Right kidney (tissue), 1 donor: Measurements from ENCODE around the gene LYAR.

Source experiments
- DNase-seq: peaks from one replicate; pipeline ENCODE4 v3.0.0-alpha.2; 2016

Gene LYAR

DNA sequence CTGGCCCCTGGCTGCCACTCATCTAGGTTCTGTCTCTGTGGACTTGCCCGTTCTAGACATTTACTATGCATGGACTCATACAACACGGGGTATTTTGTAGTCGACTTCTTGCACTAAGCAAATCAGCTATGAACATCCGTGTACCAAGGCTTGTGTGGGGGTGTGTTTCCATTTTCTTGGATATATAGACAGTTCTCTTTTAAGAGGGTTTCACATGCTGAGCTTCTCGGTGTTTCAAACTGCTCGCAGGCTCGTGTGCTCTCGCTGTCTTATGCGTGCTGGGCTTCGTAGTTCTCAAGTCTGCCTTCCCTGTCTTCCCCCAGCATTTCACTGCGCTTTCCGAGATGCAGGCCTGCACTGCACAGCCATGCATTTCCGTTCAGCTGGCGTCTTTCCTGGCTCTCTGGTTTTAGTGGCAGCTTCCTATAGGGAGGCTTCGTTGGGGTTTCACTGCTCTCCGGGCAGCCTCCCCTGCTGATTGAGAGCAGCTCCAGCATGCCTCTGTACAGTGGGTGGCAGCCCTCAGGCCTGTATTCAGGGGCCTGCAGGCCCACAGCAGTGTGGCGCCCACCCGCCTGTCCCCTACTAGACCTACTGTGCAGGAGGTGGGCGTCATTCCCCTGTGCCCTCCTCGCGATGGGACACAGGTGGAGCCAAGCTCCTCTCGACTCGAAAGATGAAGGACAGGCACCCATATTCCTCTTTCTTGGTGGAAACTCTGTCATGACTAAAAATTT is 27.7 kb upstream of the LYAR start:
- no peak for DNase-seq

DNA sequence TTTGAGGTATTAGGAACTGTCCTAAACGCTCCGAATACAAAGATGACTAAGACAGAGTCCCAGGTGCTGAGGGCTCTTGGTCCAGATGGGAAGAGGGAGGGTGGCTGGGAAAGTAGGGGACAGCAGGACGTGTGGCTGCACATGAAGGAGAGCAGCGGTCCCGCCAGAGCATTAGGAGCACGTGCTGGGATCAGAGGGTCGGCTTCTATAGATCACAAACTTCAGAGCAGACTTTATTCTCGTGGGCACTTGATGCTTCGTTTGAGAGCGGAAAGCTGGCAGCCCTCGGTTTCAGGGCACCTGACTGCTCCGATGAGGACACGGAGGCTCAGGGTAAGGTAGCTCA is 26.2 kb upstream of the LYAR start:
- no peak for DNase-seq

DNA sequence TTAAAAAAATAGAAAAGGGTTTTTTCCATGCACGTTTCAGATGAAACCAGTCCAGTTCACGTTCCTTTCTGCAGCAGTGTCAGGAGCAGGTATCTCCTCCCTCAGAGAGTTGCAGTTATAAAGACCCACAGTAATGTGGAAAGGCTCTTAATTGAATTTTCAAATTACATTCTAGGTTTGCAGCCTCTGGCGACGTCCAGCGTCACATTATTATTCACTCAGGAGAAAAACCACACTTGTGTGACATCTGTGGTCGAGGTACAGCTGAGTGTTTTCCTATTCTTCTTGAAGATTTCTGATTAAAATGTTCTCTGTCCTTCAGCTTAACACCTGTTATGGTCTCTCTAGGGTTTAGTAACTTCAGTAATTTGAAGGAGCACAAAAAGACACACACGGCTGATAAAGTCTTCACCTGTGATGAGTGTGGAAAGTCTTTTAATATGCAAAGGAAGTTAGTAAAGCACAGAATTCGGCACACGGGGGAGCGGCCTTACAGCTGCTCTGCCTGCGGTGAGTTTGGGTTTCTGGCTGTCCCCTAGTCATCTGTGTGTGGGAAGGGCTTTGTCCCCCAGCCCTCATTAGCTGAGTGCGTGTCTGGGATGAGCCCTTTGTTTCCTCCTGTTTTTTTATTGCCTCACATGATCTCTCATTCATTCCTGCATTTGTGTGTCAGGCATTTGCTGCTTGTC is 25.7 kb upstream of the LYAR start:
- no peak for DNase-seq

DNA sequence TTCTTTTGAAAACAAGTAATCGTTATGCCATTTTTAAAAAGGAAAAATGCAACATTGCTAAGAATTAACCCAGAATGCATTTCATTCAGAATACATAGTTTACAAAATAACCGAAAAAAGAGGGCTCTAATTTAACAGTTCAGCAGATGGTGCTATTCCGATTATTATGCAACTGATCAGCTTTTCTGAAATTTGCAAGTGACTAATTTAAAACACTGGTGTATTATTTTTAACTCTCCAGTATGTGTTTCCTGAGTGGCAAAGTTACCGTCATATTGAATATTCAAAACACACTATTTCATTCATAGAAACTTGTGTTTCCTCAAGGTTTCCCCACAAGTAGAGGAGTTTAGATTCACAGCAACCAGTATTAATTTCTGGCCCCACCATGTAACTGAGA is 21.2 kb upstream of the LYAR start:
- DNase-seq, result no peak

DNA sequence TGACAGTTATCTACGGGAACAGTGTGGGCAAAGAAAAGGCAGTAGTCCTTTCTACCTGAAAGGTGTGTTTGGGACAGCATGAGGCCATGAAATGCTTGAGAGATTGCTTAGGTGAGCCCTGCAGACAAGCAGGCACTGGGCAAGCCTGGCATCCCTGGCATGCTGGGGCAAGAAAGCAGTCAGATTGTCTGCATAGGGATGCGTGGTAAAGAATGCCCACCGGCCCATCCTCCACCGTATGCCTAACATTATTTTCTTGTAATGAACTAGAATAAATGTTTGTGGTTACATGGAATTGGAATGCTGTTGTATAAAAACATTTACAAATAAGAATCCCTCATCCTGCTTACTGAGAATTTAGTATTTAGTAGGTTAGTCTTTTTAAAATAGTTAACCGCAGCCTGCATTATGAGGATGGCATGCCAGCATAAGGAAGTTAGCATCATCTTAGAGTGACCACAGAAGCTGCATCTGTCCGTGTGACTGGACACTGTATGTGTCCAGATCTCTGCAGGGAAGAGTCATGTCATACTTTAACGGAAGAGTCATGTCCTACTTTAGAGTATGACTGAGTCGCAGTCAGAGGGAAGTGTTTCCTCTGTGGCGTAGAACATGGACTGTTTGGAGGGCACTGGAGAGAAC is 19.0 kb upstream of the LYAR start:
- DNase-seq, result no peak

DNA sequence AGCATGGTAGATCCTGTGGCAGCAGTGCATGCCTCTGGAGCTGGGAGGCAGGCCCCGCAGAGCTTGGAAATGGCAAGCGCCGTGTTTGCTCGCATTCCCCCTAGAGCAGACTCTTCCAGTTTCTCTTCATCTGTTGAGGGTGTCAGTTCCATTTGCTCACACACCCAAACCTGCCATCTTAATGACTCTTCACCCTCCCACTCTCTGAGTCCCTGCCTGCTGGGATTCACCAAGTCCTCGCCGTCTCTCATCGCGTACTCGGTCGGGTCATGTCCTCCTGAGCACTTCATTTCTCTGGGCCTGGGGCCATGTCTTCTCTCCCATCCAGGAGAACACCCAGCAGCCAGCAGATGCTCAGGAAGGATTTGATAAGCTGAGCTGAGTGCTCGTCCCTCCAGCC is 17.0 kb upstream of the LYAR start:
- no peak for DNase-seq

DNA sequence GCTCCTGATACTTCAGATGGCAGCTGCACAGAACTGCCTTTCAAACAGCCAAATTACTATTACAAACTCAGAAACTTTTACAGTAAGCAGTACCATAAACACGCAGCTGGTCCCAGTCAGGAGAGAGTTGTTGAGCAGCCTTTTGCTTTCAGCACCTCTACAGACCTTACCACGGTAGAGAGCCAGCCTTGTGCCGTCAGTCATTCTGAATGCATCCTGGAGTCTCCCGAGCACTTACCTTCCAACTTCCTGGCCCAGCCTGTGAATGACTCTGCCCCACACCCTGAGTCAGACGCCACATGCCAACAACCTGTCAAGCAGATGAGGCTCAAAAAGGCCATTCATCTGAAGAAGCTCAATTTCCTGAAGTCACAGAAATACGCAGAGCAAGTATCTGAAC is 12.5 kb upstream of the LYAR start:
- no peak for DNase-seq

DNA sequence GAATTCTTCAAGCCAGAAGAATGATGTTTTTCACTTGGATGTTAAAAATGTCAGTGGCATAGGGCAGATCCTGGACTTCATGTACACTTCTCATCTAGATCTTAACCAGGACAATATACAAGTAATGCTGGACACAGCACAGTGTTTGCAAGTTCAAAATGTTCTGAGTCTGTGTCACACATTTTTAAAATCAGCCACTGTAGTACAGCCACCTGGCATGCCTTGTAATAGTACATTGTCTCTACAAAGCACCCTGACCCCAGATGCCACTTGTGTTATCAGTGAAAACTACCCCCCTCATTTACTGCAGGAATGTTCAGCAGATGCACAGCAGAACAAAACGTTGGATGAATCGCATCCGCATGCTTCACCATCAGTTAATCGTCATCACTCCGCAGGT is 12.0 kb upstream of the LYAR start:
- DNase-seq, result no peak

DNA sequence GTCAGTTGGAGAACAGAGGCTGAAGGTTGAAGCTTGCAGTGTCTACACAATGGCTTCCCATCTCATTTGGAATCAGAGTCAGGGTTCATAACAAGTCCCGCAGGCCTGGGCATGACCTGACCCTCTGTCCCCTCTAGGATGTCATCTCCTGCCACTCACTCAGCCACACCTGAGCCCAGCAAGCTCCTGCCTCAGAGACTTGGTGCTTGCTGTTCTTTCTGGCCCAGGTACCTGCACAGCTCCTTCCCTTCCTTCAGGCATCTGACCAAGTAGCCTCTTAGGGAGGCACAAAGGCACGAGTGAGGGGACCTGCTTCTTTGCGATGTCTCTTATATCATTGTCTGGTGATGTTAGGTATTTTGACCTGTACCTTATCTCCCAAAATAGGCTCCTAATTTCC is 9.1 kb upstream of the LYAR start:
- DNase-seq, result no peak

DNA sequence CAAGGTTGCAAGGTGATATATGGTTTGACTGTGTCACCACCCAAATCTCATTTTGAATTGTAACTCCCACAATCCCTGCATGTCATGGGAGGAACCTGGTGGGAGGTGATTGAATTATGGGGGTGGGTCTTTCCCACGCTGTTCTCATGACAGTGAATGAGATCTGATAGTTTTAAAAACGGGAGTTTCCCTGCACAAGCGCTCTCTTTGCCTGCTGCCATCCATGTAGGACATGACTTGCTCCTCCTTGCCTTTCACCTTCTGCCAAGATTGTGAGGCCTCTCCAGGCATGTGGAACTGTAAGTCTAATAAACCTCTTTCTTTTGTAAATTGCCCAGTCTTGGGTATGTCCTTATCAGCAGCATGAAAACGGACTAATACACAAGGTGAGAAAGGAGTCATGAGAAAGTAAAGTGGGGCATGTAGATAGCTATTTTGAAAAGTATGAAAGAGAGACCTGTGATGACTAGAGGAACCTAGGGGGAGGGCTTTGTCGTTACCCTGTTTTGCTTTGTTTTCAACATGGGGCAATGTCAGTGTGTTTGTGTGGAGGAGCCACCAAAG is 6.4 kb upstream of the LYAR start:
- DNase-seq, result no peak

DNA sequence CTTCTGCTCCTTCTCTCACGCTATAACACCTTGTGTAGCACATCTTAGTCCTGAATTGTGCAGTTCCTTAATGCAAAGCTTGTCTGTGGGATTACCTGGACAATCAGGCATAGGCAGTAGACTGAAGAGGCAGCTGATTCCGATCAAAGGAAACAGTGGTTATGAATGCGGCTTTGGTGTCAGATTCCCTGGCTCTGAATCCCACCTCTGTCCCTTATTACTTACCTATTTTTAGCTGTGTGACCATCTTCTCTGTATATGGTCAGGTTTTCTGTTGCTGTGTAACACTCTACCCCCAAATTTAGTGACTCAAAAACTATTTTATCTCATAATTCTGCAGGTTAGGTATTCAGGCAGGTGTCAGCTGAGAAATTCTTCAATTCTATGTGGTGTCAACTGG is 3.3 kb upstream of the LYAR start:
- no peak for DNase-seq

DNA sequence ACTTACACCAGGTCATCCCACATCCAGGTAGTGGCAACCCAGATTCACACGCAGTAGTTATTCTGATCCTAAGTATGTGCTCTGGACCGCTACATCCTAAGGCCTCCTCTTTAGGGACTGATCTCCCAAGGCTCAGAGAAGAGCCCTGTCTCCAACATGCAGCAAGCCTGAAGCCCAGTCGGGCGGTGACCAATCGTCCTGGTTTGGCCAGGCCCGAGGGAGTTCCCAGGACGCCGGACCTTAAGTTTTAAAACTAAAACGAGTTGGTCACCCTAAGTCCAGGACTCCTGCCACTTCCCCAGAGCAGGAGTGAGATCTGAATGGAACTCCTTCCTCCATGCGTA is 385 bp downstream of the LYAR start:
- no peak for DNase-seq

DNA sequence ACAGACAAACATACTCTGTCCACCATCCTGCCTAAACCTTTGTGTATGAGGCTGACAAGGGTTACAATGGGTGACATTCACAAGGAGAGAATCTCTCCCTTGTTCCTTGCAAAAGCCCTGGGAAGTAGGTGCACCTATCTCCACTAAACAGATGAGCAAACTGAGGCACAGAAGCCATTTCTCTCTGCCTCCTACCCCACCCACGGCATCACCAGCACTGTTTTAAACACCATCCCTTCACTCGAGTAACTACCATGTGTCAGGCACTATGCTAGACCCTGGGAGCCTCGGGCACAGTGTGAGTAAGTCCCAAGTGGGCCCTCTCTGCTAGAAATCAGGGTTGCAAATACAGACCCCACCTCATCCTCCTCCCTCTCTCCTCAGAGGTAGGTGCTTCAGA is 899 bp downstream of the LYAR start:
- DNase-seq, result no peak

DNA sequence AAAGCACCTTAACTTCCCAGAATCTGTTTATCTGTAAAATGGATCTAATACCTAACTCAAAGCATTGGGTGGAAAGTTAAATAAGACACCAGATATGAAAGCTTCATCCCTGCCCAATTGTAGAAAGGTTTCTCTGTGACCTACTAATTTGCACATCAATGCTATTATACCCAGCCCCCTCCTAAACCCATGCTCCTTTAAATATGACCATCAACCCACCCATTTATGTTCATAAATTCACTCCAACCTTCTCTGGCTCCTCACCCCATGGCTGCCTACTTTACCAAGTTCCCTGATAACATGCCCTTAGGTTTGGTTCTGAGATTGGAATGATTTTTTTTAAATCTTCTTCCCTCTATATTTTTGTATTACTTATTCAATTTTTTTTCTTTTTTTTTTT is 1.9 kb downstream of the LYAR start:
- DNase-seq, result no peak

DNA sequence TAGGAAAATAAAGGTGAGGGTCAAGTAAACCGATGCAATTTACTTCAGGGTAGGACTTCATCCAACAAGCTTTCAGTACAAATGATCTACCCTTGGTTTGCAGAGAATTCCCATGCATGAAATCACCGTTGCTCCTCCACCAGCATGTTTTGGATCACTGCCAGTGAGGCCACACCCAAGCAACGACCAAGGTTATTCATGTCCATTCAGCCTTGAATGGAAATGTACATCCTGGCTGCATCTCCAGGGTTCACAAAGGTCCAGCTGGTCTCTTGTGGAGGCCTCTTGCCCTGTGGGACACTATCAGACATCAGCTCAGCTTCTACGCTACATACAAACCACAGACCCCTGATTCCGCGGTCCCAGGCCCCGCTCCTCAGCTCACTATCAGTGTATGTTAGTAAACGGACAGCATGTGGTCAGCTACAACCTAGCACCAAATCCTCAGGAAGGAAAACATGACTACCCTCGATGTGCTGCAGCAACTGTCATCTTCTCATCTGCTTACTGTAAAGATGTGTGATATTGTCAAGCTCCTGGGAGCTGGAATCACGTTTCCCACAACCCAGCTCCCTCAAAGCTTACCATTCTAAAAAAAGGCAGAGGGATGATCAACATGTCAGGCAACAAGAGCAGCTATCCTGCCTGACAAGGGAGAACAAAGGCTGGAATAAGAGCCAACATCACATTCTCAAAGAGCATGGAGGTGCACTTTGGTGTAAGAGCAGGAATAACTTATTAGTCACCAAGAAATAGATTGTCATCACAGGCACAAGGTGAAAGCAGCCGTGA is 4.9 kb downstream of the LYAR start:
- no peak for DNase-seq

DNA sequence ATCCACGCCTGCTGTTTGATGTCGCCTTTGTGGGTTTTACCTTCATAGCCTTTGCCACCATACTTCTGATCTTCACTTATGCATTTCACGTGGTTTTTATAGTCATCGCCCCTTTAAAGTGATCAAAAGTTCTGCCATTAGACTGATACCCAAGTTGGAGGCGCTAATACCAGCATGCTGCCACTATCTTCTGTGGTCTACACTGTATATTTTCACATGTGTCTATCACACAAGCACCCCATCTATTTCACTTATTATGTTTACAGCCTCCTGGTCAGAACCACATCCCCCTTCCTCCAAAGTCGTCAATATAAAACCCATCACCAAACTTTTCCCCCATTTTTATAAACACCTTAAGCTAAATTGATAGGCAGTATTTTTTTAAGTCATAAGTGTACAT is 8.2 kb downstream of the LYAR start:
- DNase-seq, result no peak

DNA sequence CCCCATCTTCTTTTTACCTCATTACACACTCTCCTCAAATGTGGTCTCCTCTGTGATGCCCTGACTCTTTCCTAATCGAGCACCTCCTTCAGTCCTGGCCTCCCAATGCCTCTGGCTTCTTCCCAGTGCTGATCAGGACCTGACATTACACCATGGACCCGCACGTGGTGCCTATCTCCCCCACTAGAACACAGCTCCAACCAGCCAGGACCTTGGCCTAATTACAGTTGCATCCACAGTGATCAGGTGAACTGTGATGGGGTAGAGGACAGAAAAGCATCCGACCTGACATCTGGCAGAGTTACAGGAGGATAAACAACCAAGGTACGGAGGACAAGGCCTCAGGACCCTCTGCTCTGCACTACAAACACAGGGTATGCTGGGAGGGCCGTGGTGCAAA is 12.4 kb downstream of the LYAR start:
- DNase-seq, result no peak

DNA sequence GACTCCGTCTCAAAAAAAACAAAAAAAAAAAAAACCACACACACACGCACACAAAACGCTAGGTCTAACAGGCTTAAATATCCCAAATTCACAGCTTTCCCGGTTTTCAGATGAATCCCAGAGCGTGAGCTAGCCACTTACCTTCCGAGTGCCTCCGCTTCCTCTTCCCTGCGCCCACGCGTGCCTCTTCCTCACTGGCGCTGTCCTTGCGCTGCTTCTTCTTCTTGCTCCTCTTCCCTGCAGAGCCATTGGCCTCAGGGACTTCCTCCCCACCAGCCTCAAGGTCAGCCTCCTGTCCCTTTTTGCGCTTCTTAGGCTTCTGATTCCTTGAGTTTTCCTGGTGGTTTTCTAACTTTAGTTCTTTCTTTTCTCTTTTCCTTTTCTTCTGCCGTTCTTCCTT is 15.7 kb downstream of the LYAR start:
- no peak for DNase-seq

DNA sequence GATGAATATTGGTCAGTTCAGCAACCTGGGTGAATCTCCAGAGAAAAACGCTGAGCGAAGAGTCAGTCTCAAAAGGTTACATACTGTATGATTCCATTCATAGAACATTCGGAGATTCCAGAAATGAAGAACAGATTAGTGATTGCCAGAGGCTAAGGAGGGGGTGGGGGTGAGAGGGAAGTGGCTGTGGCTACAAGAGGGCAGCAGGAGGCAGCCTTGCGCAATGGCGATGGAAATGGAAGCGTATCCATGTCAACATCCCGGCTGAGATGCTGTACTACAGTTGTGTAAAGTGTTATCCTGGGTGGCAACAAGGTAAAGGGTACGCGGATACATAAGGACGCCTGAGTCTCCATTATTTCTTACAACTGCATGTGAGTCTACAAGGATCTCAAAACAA is 18.0 kb downstream of the LYAR start:
- no peak for DNase-seq

DNA sequence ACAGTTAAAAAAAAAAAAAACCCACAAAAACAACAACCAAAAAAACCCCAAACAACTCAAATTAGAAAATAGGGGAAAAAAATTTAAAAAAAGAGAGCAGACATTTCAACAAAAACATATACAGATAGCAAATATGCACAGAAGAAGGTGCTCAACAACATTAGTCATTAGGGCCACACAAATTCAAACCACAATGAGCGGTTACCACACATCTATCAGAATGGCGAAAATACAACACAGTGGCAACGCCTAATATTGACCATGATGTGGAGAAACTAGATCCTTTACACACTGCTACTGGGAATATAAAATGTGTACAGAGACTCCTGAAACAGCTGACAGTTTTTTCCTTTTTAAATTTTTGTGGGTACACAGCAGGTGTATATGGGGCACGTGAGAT is 19.4 kb downstream of the LYAR start:
- DNase-seq, result no peak

DNA sequence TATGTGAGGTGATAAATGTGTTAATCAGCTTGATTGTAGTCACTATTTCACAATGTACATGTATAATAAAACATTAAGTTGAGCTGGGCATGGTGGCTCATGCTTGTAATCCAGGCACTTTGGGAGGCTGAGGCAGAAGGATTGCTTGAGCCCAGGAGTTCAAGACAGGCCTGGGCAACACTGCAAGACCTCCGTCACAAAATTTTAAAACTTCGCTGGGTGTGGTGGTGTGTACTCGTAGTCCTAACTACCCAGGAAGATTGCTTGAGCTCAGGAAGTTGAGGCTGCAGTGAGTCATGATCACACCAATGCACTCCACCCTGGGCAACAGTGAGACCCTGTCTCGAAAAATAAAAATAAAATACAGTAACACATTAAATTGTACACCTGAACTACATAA is 20.1 kb downstream of the LYAR start:
- DNase-seq, result no peak

DNA sequence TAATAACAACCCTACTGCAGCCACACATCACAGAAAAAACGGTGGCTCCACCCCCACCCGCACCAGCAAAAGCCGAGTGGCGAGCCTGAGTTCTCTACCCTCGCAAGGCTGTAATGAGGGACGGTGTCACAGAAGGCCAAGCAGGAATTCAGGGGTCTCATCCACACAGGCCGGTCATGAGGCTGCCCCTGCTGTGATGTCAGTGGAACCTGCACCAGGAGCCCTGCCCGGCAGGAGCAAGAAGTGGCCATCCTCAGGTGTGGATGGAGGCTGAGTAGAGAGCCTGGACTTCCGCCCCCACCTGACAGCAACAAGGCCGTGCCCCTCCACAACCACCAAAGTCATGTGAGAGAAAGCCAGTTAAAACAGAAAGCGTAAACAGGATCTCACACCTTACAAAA is 20.6 kb downstream of the LYAR start:
- DNase-seq, result no peak

DNA sequence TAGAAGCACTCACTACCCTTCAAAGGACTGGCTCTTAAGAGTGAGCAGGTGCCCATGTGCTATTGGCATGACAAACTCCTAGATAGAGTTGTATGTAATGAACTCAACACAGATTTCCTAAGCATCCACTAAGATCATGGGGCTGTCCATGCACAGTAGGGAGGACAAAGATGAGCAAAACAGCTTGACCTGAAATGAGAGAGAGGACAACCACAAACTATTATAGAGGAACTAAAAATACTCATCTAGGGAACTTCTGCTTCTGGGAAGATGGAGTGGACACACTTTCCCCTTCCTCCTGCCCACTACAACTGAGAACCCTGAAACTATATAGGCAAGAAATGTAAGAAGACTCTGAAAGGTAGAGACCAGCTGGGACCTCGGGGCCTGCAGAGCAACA is 21.2 kb downstream of the LYAR start:
- no peak for DNase-seq
